Activated T-helper 2 cell treated with anti-CD3 and anti-CD28 coated beads, Interferon-gamma antibody, Interleukin-2, Interleukin-4, amounts not matched to agents 10 μg/mL and 5 μg/mL and 100 μg/mL, durations not matched to agents 14 hours and 24 hours and 36 hours (primary cell): ENCODE data around the gene CD63. TPM values are rescaled to one million over a fixed set of nuclear protein-coding genes. Genes with fewer than 3 reads are reported as not detected.

Source experiments
- DNase-seq: peaks from one replicate; pipeline ENCODE4 v3.0.0; 2021; ENCODE audit warnings: low spot score
- H3K27ac Mint-ChIP-seq: one replicate; pipeline ENCODE4 v1.8.0; 2021; ENCODE audit warnings: mixed read lengths
- H3K27me3 Mint-ChIP-seq: one replicate; pipeline ENCODE4 v1.8.0; 2021; ENCODE audit warnings: low read depth, mixed read lengths
- H3K36me3 Mint-ChIP-seq: one replicate; pipeline ENCODE4 v1.8.0; 2021; ENCODE audit warnings: low read depth, mixed read lengths
- H3K4me1 Mint-ChIP-seq: one replicate; pipeline ENCODE4 v1.8.0; 2021; ENCODE audit warnings: low read depth, mixed read lengths
- H3K4me3 Mint-ChIP-seq: one replicate; pipeline ENCODE4 v1.8.0; 2021; ENCODE audit warnings: low read depth, mild to moderate bottlenecking, moderate library complexity, mixed read lengths
- H3K9me3 Mint-ChIP-seq: one replicate; pipeline ENCODE4 v1.8.0; 2021; ENCODE audit warnings: mixed read lengths
- intact Hi-C: fragments of 100-400 bp; cut with micrococcal nuclease; formaldehyde crosslinking; loops from one replicate; pipeline ENCODE4 v1.15.1; 2023
- total RNA-seq: library from RNA; stranded (reverse); gene quantifications from 2 replicates; pipeline ENCODE4 v1.2.3, GENCODE V29; 2022

The CD63 gene
- total RNA-seq, 1 donor from 2014 or later, result 236 TPM

GRCh38 chr12:55694651-55695050 is 34.2 kb downstream of the CD63 start:
- no peaks in the 10 kb centered on the region for H3K4me1 Mint-ChIP-seq
- no peaks in the 10 kb centered on the region for H3K9me3 Mint-ChIP-seq
- H3K4me3 Mint-ChIP-seq, result no peak overlapping the region
- intact Hi-C loops, result no loop called here
- H3K36me3 Mint-ChIP-seq, result no peaks in the 10 kb centered on the region
- no peaks in the 10 kb centered on the region for H3K27me3 Mint-ChIP-seq
- no peak for DNase-seq
- no peak overlapping the region for H3K27ac Mint-ChIP-seq

GRCh38 chr12:55694188-55694515 is 34.7 kb downstream of the CD63 start:
- no peak overlapping the region for H3K27ac Mint-ChIP-seq
- no peak overlapping the region for H3K4me3 Mint-ChIP-seq
- no peaks in the 10 kb centered on the region for H3K27me3 Mint-ChIP-seq
- H3K36me3 Mint-ChIP-seq, result no peaks in the 10 kb centered on the region
- no peaks in the 10 kb centered on the region for H3K9me3 Mint-ChIP-seq
- intact Hi-C loops, result no loop called here
- no peak for DNase-seq
- no peaks in the 10 kb centered on the region for H3K4me1 Mint-ChIP-seq

GRCh38 chr12:55693323-55694187 is 35.3 kb downstream of the CD63 start:
- no peak for DNase-seq
- H3K4me1 Mint-ChIP-seq, result no peaks in the 10 kb centered on the region
- H3K27ac Mint-ChIP-seq, result no peak overlapping the region
- no peaks in the 10 kb centered on the region for H3K36me3 Mint-ChIP-seq
- intact Hi-C loops, result no loop called here
- no peaks in the 10 kb centered on the region for H3K9me3 Mint-ChIP-seq
- H3K4me3 Mint-ChIP-seq, result no peak overlapping the region
- H3K27me3 Mint-ChIP-seq, result no peaks in the 10 kb centered on the region

- peaks cover 2% of the 10 kb centered on the region for H3K4me1 Mint-ChIP-seq
- H3K27me3 Mint-ChIP-seq, result no peaks in the 10 kb centered on the region
- no peak for DNase-seq
- H3K36me3 Mint-ChIP-seq, result no peaks in the 10 kb centered on the region
- intact Hi-C loops, result no loop called here
- no peaks in the 10 kb centered on the region for H3K9me3 Mint-ChIP-seq
- H3K4me3 Mint-ChIP-seq, result no peak overlapping the region
- H3K27ac Mint-ChIP-seq, result no peak overlapping the region
Observed at GRCh38 chr12:55692631-55693322, 36.0 kb downstream of the CD63 start.

GRCh38 chr12:55688716-55689655 is 39.8 kb downstream of the CD63 start:
- H3K36me3 Mint-ChIP-seq, result no peaks in the 10 kb centered on the region
- no peaks in the 10 kb centered on the region for H3K27me3 Mint-ChIP-seq
- H3K27ac Mint-ChIP-seq, result no peak overlapping the region
- H3K9me3 Mint-ChIP-seq, result no peaks in the 10 kb centered on the region
- H3K4me3 Mint-ChIP-seq, result no peak overlapping the region
- peaks cover 3% of the 10 kb centered on the region for H3K4me1 Mint-ChIP-seq
- intact Hi-C loops, result no loop called here
- no peak for DNase-seq

GRCh38 chr12:55687746-55688145 is 41.1 kb downstream of the CD63 start:
- Mint-ChIP-seq H3K4me1 (peaks cover 3% of the 10 kb centered on the region), H3K27ac (no peak overlapping the region), H3K4me3 (no peak overlapping the region), H3K36me3 (no peaks in the 10 kb centered on the region), H3K27me3 (no peaks in the 10 kb centered on the region), H3K9me3 (no peaks in the 10 kb centered on the region)
- intact Hi-C loops, result no loop called here
- DNase-seq, result no peak

GRCh38 chr12:55686366-55687010 is 42.3 kb downstream of the CD63 start:
- H3K27ac Mint-ChIP-seq, result no peak overlapping the region
- H3K4me1 Mint-ChIP-seq, result peaks cover 3% of the 10 kb centered on the region
- H3K36me3 Mint-ChIP-seq, result no peaks in the 10 kb centered on the region
- peaks cover 5% of the 10 kb centered on the region for H3K27me3 Mint-ChIP-seq
- no peak overlapping the region for H3K4me3 Mint-ChIP-seq
- no peak for DNase-seq
- no peaks in the 10 kb centered on the region for H3K9me3 Mint-ChIP-seq
- intact Hi-C loops, result no loop called here

- Mint-ChIP-seq H3K4me3 (no peak overlapping the region), H3K9me3 (no peaks in the 10 kb centered on the region), H3K36me3 (no peaks in the 10 kb centered on the region), H3K4me1 (peaks cover 6% of the 10 kb centered on the region), H3K27ac (no peak overlapping the region), H3K27me3 (peaks cover 12% of the 10 kb centered on the region)
- intact Hi-C loops, result no loop called here
- DNase-seq, result no peak
Observed at GRCh38 chr12:55685671-55686070, 43.1 kb downstream of the CD63 start.

- H3K36me3 Mint-ChIP-seq, result no peaks in the 10 kb centered on the region
- no peak for DNase-seq
- no peaks in the 10 kb centered on the region for H3K9me3 Mint-ChIP-seq
- intact Hi-C loops, result no loop called here
- no peak overlapping the region for H3K27ac Mint-ChIP-seq
- H3K4me3 Mint-ChIP-seq, result no peak overlapping the region
- peaks cover 6% of the 10 kb centered on the region for H3K4me1 Mint-ChIP-seq
- H3K27me3 Mint-ChIP-seq, result peaks cover 13% of the 10 kb centered on the region
Observed at GRCh38 chr12:55684761-55685370, 43.9 kb downstream of the CD63 start.

GRCh38 chr12:55683676-55684075 is 45.1 kb downstream of the CD63 start:
- no peak for DNase-seq
- intact Hi-C loops, result no loop called here
- Mint-ChIP-seq H3K4me3 (no peak overlapping the region), H3K36me3 (no peaks in the 10 kb centered on the region), H3K9me3 (no peaks in the 10 kb centered on the region), H3K27ac (no peak overlapping the region), H3K4me1 (peaks cover 6% of the 10 kb centered on the region), H3K27me3 (peaks cover 16% of the 10 kb centered on the region)

GRCh38 chr12:55682087-55682796 is 46.6 kb downstream of the CD63 start:
- intact Hi-C loops, result no loop called here
- Mint-ChIP-seq H3K27me3 (peaks cover 16% of the 10 kb centered on the region), H3K4me3 (no peak overlapping the region), H3K36me3 (no peaks in the 10 kb centered on the region), H3K27ac (no peak overlapping the region), H3K9me3 (no peaks in the 10 kb centered on the region), H3K4me1 (peaks cover 2% of the 10 kb centered on the region)
- no peak for DNase-seq
